PC-3 (cell line): ENCODE measurements around the gene PSMD5. TPM values are rescaled to one million over a fixed set of nuclear protein-coding genes. Genes with fewer than 3 reads are reported as not detected.

Experiments
- ATAC-seq: fragments of 200-7000 bp; cut with Tn5 transposase; 2 replicates; pipeline ENCODE4 v1.9.1; 2020; ENCODE audit warnings: mild to moderate bottlenecking, moderate library complexity
- BruUV-seq: library from RNA; stranded (reverse); fragments of 400-500 nt; replicated peaks from 2 replicates; lab custom pipeline; 2021; lab: Mats Ljungman, UMichigan
- CTCF ChIA-PET: fragments of 300-600 bp; sonication (Branson Sonifier 250); formaldehyde crosslinking; loops from one replicate; lab custom pipeline; 2022; ENCODE audit warnings: antibody characterized with exemption; lab: Charles Lee
- POLR2A ChIA-PET: fragments of 300-600 bp; sonication (Branson Sonifier 250); formaldehyde crosslinking; loops from one replicate; lab custom pipeline; 2022; ENCODE audit warnings: antibody characterized with exemption; ENCODE audit not compliant: unreplicated experiment; lab: Charles Lee
- DNase-seq: peaks from one replicate; pipeline ENCODE4 v3.0.0-alpha.2; 2015
- H2AFZ ChIP-seq: fragments of 300-600 bp; sonication (generic); 2 replicates; pipeline ENCODE4 v1.6.0; 2016; ENCODE audit warnings: antibody characterized with exemption, low read length
- H3F3A ChIP-seq: fragments of 300-600 bp; sonication (generic); one replicate; pipeline ENCODE4 v1.6.0; 2017; ENCODE audit warnings: antibody characterized with exemption, low read length, control low read depth, mild to moderate bottlenecking; ENCODE audit not compliant: unreplicated experiment
- H3K27ac ChIP-seq: fragments of 300-600 bp; sonication (generic); 2 replicates; pipeline ENCODE4 v1.5.1; 2016; ENCODE audit warnings: mild to moderate bottlenecking, low read length
- H3K27me3 ChIP-seq: fragments of 300-600 bp; sonication (generic); 2 replicates; pipeline ENCODE4 v1.6.1; 2016; ENCODE audit warnings: low read length, mixed read lengths
- H3K36me3 ChIP-seq: fragments of 300-600 bp; sonication (generic); 2 replicates; pipeline ENCODE4 v1.6.1; 2016; ENCODE audit warnings: low read depth, mixed run types, low read length, mixed read lengths
- H3K4me1 ChIP-seq: fragments of 300-600 bp; sonication (generic); 2 replicates; pipeline ENCODE4 v1.5.1; 2016; ENCODE audit warnings: low read length; ENCODE audit not compliant: insufficient read depth
- H3K4me2 ChIP-seq: fragments of 300-600 bp; sonication (generic); 2 replicates; pipeline ENCODE4 v1.6.0; 2016; ENCODE audit warnings: low read length
- H3K4me3 ChIP-seq: fragments of 300-600 bp; sonication (generic); 2 replicates; pipeline ENCODE4 v1.5.1; 2016; ENCODE audit warnings: mild to moderate bottlenecking, low read length, mixed read lengths
- H3K79me2 ChIP-seq: fragments of 300-600 bp; sonication (generic); 2 replicates; pipeline ENCODE4 v1.6.1; 2017; ENCODE audit warnings: low read length, mixed read lengths
- H3K9ac ChIP-seq: fragments of 300-600 bp; sonication (generic); 2 replicates; pipeline ENCODE4 v1.6.0; 2016; ENCODE audit warnings: mild to moderate bottlenecking, low read length
- H3K9me2 ChIP-seq: fragments of 300-600 bp; sonication (generic); replicated peaks from 2 replicates; pipeline ENCODE4 v1.6.1; 2016; ENCODE audit warnings: mixed run types, low read length, mixed read lengths
- H3K9me3 ChIP-seq: fragments of 300-600 bp; sonication (generic); 2 replicates; pipeline ENCODE4 v1.6.1; 2016; ENCODE audit warnings: low read length, mixed read lengths
- H4K20me1 ChIP-seq: fragments of 300-600 bp; sonication (generic); 2 replicates; pipeline ENCODE4 v1.6.1; 2016; ENCODE audit warnings: low read length, mixed read lengths
- CTCF ChIP-seq: fragments of 300-600 bp; sonication (generic); conservative IDR thresholded peaks from 2 replicates; pipeline ENCODE4 v1.5.1; 2017; ENCODE audit warnings: antibody characterized with exemption, low read depth, mild to moderate bottlenecking, low read length
- EZH2 ChIP-seq: fragments of 300-600 bp; sonication (generic); IDR thresholded peaks from one replicate; pipeline ENCODE4 v1.6.1; 2017; ENCODE audit warnings: antibody characterized with exemption, mild to moderate bottlenecking, low read length; ENCODE audit not compliant: unreplicated experiment
- EZH2phosphoT487 ChIP-seq: fragments of 300-600 bp; sonication (generic); IDR thresholded peaks from 2 replicates; pipeline ENCODE4 v1.6.1; 2018; ENCODE audit warnings: mild to moderate bottlenecking, antibody characterized with exemption, low read length, borderline replicate concordance
- intact Hi-C: fragments of 100-400 bp; cut with micrococcal nuclease; formaldehyde crosslinking; loops from 2 replicates; pipeline ENCODE4 v1.9.0; 2023
- total RNA-seq: library from RNA; depleted of rRNA; stranded (reverse); fragments of >200 nt; gene quantifications from 2 replicates; pipeline ENCODE4 v1.2.3, GENCODE V29; 2014

The PSMD5 gene
- total RNA-seq, 1 experiment from 2014 or later = 23.4 TPM

- TF ChIP-seq CTCF (no peak), EZH2 (no peak), EZH2phosphoT487 (no peak)
- no peak for ATAC-seq
- intact Hi-C loops = no loop called here
- Histone ChIP-seq H3K27ac (peak overlapping the region; percentile 28), H3K79me2 (peaks cover 30% of the 10 kb centered on the region), H4K20me1 (no peaks in the 10 kb centered on the region), H3K4me2 (peak overlapping the region; percentile 96), H2AFZ (no peak overlapping the region), H3K9me2 (no peaks in the 10 kb centered on the region), H3K9ac (no peak overlapping the region), H3K4me1 (peaks cover 47% of the 10 kb centered on the region), H3K27me3 (no peaks in the 10 kb centered on the region), H3K9me3 (no peaks in the 10 kb centered on the region), H3K36me3 (peaks cover 20% of the 10 kb centered on the region), H3K4me3 (peak overlapping the region; percentile 81; the same call in 1 of the 2 replicates), H3F3A (no peaks in the 10 kb centered on the region)
- BruUV-seq = no TSS peak
- no peak for DNase-seq
- ChIA-PET POLR2A (no interaction called here), CTCF (no interaction called here)
Observed at GRCh38 chr9:120874226-120875194, 31.8 kb upstream of the PSMD5 start.

DNA sequence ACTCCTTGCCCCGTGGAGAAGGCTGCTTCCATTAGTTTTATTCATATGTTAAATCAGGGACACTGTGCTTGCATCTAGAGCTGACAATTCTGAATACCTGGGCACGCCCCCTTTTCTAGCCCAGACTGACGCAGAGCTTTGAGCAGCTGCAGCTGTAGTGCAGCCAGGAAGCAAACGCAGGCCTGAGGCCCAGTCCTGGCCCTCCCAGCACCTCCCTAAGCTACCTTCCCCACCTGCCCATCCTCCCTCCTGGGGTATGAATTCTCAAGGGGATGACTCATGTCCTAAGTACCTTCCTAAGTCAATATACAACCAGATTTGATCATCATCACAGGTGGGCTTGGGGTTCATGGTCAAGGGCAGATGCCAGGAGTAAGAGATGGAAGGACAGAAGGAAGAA is 30.8 kb upstream of the PSMD5 start:
- Histone ChIP-seq H3K4me3 (no peak overlapping the region), H3K4me1 (peaks cover 46% of the 10 kb centered on the region), H3F3A (no peaks in the 10 kb centered on the region), H2AFZ (no peak overlapping the region), H3K9me2 (no peaks in the 10 kb centered on the region), H3K9ac (no peak overlapping the region), H3K4me2 (peak overlapping the region; percentile 47), H3K27ac (peak overlapping the region; percentile 28), H3K9me3 (no peaks in the 10 kb centered on the region), H3K36me3 (peaks cover 20% of the 10 kb centered on the region), H3K27me3 (no peaks in the 10 kb centered on the region), H3K79me2 (peaks cover 30% of the 10 kb centered on the region), H4K20me1 (no peaks in the 10 kb centered on the region)
- POLR2A ChIA-PET = interaction anchor here (0.5 kb wide), 1 partner anchor 10 kb away, joined by 8 read pairs; no protein-coding TSS in a partner anchor
- CTCF ChIA-PET = no interaction called here
- DNase-seq (peak; percentile 90), ATAC-seq (peak; percentile 12)
- TF ChIP-seq CTCF = no peak
- no peak for TF ChIP-seq EZH2phosphoT487
- TF ChIP-seq EZH2 = no peak
- no TSS peak for BruUV-seq
- intact Hi-C loops = no loop called here
